GM19397 (cell line): ENCODE measurements around the gene MED8.
"Not testable (repeated sequence)": the region's sequence is repeated elsewhere in the genome, so short reads cannot be mapped to it uniquely, and the experiment has no call there.

Experiments
- ATAC-seq: cut with Tn5 transposase; IDR thresholded peaks from one replicate; pipeline ENCODE4 v1.9.1; 2021; ENCODE audit warnings: mild to moderate bottlenecking, moderate library complexity; ENCODE audit not compliant: unreplicated experiment

MED8 gene

GRCh38 chr1:43421976-43422750, 32.6 kb upstream of the MED8 start:
- ATAC-seq = no peak

DNA sequence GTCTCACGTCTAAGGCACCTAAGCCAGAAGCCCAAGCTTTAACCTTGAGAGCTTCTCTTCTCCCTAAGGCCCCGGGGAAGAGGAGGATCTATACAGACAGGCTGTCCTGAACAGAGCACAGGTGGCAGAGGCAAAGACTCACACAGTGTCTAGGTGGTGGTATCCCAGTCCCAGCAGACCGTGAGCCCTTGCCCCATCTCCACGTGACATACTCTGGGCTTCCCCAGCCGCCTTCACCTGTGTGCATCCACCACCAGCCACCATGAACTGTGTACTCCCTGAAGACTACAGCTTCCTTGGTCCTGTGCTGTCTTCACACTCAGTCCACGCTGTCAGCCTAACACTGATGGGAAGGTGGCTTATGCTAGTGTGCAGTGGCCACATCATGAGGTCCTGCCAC, 31.8 kb upstream of the MED8 start:
- no peak for ATAC-seq

DNA sequence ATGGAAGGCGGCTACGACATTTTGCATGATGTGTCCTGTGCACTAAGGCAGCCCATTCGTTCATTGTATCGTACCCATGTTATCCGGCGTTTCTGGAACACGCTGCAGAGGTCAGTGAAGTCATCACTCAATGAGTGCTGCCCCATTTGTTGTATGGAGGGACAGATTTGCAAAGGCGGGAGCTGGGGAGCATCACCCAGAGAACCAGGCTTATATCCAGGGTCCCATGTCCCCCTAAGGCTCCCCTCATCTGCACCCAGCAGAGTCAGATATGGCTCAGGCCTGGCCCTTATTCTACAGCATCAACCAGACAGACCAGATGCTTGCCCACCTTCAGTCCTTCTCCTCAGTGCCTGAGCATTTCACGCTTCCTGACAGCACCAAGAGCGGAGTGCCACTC, 31.3 kb upstream of the MED8 start:
- no peak for ATAC-seq

DNA sequence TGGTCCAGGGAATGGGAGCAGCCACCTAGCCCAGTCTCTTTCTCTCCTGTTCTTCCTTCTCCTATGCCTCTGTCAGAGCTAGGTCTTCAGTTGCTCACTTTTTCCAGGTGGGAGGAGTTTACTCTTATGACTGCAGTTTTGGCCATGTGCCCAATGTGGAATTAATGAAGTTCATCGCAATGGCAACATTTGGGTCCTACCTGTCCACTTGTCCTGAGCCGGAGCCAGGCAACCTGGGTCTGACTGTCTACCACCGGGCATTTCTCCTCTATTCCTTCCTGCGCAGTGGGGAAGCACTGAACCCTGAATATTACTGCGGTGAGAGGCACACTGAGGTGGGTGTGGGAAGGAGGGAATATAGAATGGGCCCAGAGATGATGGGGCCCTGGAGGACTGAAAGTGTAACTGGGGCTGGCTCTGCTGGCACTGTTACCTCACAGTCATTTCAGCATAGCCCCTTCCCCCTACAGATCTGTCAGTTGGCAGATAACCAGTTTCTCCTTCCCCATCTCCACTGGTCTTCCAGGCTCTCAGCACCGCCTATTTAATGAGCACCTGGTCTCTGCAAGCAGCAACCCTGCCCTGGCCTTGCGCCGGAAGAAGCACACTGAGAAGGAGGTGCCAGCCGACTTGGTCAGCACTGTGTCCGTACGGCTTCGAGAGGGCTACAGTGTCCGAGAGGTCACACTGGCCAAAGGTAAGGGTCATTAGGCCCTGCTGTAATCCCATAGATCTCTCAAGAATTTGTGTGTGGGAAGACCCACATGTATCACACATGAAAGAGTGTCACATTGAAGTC, 30.2 kb upstream of the MED8 start:
- ATAC-seq = no peak

GRCh38 chr1:43418858-43419257, 29.3 kb upstream of the MED8 start:
- ATAC-seq = no peak

DNA sequence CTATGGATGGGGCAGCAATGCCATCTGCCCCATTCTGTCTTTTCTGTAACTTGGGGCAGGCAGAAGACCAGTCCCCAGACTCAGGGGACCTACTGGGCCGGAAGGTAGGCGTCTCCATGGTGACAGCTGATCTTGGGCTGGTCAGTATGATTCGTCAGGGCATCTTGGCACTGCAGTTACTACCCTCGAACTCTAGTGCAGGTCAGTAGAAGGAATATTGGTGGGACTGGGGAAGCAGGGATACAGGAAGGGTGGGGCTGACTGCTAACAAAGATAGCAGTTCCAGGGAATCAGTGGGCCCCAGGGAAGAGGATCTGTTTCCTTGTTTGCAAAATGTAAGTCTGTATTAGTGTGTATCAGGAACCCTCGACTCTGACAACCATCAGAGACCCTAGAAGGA, 26.3 kb upstream of the MED8 start:
- no peak for ATAC-seq

- ATAC-seq = no peak
These were observed 25.1 kb upstream of the MED8 start for GRCh38 chr1:43414634-43415223.

- not testable (repeated sequence) for ATAC-seq
These were observed 23.8 kb upstream of the MED8 start for GRCh38 chr1:43413426-43413825.

DNA sequence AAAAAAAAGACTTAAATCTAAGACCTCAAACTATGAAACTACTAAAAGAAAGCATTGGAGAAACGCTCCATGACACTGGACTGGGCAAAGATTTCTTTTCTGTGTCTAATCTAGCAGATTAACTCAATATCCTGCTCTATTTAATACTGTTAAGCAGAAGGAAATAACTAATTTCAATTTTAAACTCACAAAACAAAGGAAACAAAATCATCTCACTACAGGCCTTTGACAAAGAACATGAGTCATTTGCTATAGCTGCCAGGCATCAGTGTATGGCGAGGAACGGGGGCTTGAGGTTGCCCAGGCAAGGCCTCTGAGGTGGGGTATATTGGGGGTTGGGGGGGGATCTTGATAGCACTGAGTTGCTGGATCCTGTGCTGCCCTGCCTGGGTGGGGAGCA, 21.0 kb upstream of the MED8 start:
- no peak for ATAC-seq

- ATAC-seq = no peak
These were observed 16.3 kb upstream of the MED8 start for GRCh38 chr1:43405876-43406234.

- ATAC-seq = no peak
These were observed 15.7 kb upstream of the MED8 start for GRCh38 chr1:43405219-43405875.

GRCh38 chr1:43404353-43404752, 14.8 kb upstream of the MED8 start:
- no peak for ATAC-seq

DNA sequence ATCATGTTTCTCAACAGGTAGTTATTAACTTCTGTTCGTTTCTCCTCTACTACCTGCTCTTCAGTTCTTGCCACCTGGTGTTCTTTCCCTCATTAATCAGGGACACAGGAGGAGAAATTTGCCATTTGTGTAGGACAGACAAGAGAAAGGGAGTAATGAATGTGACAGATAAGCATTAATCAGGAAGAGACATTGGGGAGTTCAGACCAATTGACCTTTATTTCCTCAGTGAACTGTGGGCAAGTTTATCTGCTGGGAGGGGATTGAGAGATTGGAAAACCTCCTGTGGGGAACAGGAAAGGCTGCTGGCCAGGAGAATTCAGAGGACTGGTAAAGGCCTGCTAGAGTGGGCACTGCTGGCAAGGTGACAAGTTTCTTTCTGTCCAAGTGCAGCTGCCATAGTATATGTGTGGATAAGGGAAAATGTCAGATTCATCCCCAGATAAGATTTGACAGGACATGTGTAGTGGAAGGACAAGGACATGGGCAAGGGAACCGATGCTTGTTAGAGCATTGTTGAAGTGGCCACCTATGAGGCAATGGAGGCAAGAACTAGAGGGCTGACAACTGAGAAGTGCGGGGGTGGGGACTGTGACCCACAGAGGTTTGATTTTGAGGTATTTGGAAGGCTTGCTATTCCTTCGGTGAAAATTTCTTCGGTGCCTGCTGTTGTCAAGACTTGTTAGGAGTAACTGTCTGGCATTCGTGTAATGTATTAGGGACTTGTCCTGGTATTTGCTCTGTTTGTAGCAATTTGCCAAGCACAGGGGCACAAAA, 12.7 kb upstream of the MED8 start:
- no peak for ATAC-seq

DNA sequence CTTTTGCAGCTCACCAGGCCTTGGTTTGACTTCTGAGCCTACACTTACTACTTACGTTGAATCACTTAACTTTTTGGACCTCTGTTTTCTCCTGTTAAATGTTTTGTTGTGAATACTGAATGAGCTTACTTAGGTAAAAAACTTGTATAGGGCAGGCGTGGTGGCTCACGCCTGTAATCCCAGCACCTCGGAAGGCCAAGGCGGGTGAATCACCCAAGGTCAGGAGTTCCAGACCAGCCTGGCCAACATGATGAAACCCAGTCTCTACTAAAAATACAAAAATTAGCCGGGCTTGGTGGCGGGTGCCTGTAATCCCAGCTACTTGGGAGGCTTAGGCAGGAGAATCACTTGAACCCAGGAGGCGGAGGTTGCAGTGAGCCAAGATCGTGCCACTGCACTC, 10.8 kb upstream of the MED8 start:
- ATAC-seq = not testable (repeated sequence)

- ATAC-seq = no peak
These were observed 8.6 kb upstream of the MED8 start for GRCh38 chr1:43398227-43398626.

DNA sequence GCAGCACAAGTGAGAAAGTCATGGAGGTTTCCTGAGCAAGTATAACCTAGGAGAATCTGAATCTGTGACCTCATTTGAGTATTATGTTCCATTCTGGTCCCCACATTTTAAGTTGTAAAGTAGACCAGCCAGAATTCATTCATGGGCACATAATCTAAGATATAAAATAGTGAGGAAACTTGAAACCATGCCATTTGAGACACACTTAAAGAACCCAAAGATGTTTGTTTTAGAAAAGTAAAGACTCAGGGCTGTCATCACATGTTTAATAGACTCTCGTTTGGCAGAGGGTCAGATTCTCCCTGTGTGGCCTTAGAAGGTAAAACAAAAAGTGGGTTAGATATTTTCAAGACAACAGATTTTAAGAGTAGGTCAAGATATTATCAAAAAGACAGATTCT, 6.5 kb upstream of the MED8 start:
- ATAC-seq = no peak

DNA sequence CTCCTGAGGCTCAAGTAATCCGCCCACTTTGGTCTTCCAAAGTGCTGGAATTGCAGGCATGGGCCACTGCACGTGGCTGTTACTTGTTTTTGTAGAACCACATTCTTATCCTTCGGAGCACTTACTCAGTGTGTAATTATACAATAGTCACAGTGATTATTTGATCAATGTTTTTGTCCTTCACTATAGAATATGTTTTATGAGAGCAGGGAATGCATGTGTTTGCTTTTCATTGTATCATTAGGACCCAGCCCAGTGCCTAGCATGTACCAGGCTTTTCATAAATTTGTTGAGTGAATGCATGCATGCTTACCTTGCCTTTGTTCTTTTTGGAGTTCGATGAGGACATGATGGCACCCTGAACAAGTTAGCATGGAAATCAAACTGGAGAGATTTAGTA, 5.9 kb upstream of the MED8 start:
- no peak for ATAC-seq

DNA sequence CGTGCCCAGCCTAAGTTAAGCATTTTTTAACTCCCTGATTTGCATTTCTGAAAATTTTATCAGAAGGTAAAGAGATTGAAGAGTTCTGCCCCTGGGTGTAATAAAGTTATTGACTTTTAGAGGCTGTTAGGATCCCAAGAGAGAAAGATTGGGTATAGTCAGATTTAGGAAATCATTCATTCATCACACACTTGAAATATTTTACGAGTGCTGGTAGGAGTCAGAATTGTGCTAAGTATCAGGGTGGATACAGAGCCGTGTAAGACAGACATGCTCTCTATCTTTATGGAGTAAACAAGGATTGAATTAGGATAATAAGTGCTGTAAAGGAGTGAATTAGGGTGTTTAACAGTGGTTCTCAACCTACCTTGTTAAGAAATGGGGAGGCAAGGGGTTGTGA, 3.1 kb upstream of the MED8 start:
- no peak for ATAC-seq

DNA sequence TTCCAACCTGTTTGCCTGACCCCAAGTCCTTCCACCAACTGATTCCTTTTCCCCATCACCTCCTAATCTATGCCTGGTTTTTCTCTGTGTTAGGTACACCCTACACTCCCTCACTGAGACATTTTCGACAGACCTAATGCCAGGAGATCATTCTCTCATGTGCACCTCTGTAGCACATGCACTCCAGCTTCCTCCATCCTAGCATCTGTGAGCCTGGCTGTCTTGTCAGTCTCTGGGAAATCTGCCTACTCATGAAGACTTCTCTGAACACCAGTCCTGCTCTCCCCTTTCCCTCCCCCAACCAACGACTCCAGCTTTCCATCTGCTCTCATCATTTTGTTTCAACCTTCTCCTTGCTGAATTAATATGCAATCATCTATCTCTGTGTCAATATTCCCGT, 987 bp downstream of the MED8 start:
- ATAC-seq = no peak

GRCh38 chr1:43387976-43388599, 1.5 kb downstream of the MED8 start:
- no peak for ATAC-seq
